Activated CD4-positive, alpha-beta T cell treated with anti-CD3 and anti-CD28 coated beads, Interleukin-2, amount 50 U/mL, for 24 hours (primary cell): ENCODE data around the gene CFL1.
"Not testable (repeated sequence)": the region's sequence is repeated elsewhere in the genome, so short reads cannot be mapped to it uniquely, and the experiment has no call there.

Experiments used
- DNase-seq, 2 donors: peaks; one replicate each; pipeline ENCODE4 v3.0.0-alpha.2; 2020; ENCODE audit warnings: low read depth in 1 of 2, low spot score in 1 of 2

CFL1 gene

DNA sequence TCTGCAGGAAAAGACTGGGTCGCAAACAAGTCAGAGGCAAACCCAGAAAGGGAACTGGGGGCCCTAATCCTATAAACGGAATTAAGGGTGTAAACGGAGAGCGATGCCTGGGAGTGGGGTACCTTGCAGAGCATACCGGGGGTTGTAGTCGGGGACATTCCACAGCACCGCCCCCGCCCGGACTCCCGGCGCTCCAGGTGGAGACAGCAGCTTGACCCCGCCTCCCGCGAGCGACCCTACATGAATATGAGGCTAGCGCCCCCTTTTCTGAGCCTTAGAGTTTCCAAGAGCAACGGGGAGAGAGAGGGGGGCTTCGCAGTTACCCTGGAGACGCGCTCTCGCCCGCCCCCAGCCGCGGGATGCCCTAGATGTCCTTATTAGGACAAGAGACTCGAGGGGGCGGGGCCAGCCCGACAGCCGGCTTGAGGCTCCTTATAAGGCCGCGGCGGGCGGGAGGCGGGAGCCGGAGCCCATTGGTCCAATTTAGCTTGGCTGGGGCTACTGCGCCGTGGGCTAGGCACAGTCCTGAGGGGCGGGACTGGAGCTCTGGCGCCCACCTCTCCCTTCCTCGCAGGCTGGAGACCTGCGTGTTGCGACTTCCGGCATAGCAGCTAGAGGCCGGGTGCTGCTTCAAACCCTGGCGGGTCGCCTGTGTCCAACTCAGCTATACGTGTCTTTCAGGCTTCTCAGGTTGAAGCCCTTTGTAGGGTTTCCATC lies 1.3 kb upstream of the CFL1 start:
- DNase-seq = peak; percentile 87 to 95

DNA sequence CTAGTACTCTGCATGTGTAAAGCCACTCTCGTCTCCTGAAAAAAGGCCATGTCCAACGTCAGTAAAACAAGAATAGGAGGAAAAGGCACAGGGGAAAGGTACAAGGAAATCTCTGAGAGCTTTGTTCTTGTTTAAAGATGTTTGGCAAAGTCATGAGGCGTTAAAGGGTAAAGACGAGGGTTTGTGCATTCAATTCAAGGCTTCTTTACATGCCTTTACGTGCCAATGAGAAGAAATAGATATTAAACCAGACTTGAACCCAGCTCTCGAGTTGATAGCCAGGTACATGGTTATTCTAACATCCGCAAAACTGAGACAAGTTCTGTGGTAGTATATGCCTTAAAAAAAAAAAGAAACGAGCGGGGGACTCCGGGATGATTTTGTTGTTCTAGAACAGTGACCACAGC lies 704 bp upstream of the CFL1 start:
- DNase-seq = no peak

DNA sequence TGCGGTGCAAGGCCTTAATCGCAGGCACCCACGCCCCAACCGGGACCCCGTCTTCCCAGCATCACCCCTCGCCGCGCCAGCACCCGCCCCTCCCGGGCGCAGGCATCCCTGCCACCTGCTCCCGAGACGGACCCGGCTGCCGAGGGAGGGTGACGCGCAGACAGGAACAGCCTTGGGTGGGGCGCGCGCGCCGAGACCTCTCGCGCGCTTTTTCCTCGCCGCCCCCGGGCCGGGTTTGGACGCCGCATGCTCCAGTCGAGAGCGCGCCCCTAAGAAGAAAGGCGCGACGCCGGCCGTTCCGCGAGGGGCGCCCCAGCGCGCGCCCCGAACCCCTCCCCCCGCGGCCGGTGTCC lies 504 bp downstream of the CFL1 start:
- DNase-seq = peak; percentile 34 to 51

DNA sequence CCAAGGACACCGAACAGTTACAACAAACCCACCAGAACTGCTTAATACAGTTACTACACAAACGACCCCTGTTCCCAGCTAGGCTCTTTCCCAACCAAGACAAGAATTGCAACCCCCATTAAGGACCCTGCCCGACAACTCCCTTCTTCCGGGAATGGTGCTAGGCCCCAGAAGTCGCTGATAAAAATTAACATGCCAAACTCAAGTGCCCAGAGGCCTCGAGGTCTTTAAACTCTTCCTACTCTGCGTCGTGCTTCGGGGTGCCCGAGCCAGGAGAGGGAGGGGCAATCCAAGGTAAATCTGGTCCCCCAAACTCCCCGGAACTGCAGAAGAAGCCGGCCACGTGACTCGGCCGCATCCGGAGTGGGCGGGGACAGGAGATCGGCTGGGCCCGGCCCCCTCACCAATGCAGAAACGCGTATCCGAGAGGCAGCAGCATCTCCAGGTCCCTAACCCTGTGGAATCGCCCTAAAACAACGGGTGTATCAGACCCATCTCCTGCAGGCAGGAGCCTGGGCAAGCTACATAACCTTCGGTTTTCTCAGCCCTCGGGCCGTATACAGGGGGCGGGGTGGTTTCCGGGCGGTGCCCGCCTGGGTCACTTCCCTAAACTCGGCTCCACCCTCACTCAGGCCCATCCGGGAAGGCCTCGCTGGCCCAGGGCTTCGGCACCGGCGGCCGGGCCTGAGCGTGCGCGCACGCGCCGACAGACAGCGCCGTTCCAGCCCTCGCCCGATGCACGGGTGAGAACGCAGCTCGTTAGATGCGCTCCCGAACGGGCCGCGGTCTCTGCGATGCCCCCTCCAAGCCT lies 1.1 kb downstream of the CFL1 start:
- DNase-seq = peak; percentile 59 to 75

DNA sequence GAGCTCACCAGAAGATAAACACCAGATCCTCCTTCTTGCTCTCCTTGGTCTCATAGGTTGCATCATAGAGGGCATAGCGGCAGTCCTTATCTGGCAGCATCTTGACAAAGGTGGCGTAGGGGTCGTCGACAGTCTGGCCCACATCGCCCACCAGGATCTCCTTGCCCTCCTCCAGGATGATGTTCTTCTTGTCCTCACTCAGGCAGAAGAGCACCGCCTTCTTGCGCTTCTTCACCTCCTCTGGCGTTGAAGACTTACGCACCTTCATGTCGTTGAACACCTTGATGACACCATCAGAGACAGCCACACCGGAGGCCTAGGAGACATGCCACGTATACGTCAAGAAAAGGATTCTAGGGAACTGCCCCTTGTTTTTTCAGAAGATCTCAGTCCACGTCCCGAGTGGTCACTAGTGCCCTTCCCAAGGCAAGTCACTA lies 2.0 kb downstream of the CFL1 start:
- no peak for DNase-seq

- DNase-seq = no peak
Measured at GRCh38 chr11:65854852-65855837, 2.8 kb downstream of the CFL1 start.

- DNase-seq = no peak
Measured at GRCh38 chr11:65854161-65854592, 3.8 kb downstream of the CFL1 start.

DNA sequence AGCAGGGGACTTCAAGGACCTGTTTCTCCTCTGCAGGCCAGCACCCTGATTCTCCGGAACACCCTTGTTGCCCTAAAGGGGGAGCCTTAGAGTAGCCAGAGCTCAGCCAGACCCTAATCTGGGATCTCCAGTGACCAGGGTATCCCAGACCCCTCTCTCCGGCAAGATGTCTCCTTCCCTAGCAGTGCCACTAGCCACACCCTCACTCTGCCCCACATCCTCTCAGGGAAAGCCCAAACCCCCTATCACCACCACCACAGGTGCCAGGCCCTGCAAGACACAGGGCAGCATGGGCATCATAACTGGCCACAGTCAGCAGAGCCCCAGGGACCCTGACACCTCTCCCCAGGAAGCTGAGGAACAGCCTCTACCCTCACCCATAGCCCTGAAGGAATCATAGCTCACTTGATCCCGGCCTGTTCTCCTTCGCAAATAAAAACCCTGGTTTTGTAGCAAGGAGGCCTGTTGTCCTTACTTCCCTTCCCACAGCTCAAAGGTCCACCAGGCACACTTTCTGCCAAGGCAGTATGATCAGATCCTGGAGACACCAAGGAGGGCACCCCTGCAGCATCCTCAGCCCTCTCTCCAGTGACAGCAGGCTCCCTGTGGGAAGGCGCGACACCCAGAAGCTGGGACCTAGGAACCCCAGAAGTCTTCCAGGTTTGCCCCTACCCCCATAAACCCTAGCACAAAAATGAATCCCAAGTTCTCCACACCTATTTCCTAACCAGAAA lies 4.6 kb downstream of the CFL1 start:
- DNase-seq = no peak

DNA sequence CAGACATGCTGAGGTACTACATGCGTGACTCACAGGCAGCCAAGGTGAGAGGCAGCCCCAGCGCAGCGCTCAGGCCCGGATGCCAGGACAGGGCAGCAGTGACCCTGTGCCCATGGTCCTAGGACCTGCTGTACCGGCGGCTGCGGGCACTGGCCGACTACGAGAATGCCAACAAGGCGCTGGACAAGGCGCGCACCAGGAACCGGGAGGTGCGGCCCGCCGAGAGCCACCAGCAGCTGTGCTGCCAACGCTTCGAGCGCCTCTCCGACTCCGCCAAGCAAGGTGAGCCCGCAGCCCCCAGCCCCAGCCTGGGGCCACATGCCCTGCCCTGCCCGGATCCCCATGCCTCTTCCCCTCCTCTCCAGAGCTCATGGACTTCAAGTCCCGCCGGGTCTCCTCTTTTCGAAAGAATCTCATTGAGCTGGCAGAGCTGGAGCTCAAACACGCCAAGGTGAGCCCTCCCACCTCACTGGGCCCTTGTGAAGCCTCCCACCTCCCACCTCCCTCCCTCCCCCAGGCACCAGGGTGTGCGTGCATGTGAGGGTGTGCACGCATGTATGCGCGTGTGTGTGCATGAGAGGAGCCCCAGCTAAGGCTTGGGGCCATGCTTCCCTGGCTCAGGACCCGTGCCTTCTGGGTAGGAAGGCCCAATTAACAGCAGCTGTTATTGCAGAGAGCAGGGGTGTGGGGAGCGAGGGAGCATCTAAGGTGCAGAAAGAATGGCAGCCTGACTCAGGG lies 5.3 kb downstream of the CFL1 start:
- DNase-seq = no peak

- DNase-seq = no peak
Measured at GRCh38 chr11:65851811-65852507, 6.0 kb downstream of the CFL1 start.

GRCh38 chr11:65851083-65851579 lies 6.8 kb downstream of the CFL1 start:
- DNase-seq = no peak

DNA sequence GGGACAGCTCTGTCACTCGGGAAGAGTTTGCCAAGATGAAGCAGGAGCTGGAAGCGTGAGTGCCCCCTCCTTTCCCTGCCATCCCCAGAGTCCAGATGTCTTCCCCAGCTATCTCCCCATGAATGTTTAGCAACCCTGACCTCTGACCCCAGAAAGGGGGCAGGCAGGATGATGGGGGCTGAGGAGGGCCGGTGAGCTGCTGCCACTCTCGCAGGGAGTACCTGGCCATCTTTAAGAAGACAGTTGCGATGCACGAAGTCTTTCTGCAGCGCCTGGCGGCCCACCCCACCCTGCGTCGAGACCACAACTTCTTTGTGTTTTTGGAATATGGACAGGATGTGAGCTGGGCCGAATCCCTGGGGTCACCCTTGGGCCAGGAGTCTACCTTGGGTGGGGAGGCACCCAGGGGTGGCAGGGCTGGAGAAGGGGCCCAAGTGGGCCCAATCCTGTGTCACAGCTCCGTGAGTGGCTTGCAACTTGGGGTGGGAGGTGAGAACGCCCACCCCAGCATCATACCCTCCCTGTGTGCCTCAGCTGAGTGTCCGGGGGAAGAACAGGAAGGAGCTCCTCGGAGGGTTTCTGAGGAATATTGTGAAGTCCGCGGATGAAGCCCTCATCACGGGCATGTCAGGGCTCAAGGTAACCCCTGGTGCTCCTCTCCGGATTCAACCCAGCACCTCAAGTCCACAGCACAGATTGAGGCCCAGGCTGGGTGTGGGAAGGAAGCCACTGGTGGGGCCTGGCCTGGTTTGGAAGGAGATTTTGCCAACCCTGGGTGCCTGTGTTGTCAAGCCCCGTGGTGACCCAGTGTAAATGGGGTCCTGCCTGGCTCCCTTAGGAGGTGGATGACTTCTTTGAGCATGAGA lies 7.5 kb downstream of the CFL1 start:
- no peak for DNase-seq

DNA sequence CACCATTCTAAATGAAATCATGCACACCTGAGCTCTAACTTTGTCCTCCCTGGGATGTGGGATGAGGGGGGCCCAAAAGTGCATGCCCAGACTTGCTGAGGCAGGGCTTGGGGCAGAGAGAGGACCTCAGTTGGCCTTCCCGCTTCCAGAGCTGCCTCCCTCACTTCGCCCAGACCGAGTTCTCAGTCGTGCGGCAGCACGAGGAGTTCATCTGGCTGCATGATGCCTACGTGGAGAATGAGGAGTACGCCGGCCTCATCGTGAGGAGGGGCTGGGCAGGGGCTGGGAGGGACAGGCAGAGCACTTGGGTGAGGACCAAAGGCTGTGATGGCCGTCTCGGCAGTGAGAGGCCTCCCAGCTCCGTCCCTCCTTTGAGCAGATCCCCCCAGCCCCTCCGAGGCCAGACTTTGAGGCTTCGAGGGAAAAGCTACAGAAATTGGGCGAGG lies 8.2 kb downstream of the CFL1 start:
- DNase-seq = no peak

GRCh38 chr11:65849366-65849765 lies 8.6 kb downstream of the CFL1 start:
- no peak for DNase-seq

- not testable (repeated sequence) for DNase-seq
Measured at GRCh38 chr11:65848693-65849092, 9.3 kb downstream of the CFL1 start.

- no peak for DNase-seq
Measured at GRCh38 chr11:65847746-65848145, 10.2 kb downstream of the CFL1 start.

GRCh38 chr11:65844231-65844872 lies 13.6 kb downstream of the CFL1 start:
- DNase-seq = no peak

GRCh38 chr11:65843811-65844210 lies 14.2 kb downstream of the CFL1 start:
- DNase-seq = no peak
